SIG-M5 (cell line): ENCODE results near the gene PRSS50.

ENCODE experiments used
- DNase-seq: peaks from one replicate; lab custom pipeline; 2025; lab: John Stamatoyannopoulos, UW

The PRSS50 gene

DNA sequence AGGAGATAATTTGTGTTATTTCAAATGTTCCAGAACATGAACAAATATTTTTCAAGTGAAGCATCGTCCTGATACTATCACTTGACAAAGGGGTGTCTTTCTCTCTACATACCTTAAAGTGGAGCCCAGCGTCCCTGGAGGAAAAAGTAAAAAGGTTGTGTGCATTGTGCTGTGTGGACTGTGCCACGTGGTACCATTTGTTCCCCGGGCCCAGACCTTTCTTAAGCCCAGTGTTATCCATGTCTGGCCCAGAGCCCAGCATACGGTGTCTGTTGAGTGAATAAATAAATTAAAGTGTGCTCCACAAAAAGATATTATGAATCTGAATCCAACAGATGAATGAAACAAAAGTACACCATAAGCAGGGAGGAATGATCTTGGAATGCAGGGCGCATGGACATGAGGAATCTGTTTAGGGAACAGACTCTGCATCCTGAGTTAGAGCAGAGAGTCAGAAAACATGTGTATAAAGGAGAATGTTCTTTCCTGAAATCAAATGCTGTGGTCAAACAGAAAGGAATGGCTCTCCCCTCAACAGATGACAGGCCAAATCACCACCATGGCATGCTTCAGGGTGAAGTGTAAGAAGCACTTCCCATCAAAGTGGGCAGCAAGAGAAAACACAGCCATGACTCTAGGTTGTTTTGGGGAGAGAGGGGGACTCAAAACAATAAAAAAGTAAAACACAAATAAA, 8.1 kb upstream of the PRSS50 start:
- no peak for DNase-seq

DNA sequence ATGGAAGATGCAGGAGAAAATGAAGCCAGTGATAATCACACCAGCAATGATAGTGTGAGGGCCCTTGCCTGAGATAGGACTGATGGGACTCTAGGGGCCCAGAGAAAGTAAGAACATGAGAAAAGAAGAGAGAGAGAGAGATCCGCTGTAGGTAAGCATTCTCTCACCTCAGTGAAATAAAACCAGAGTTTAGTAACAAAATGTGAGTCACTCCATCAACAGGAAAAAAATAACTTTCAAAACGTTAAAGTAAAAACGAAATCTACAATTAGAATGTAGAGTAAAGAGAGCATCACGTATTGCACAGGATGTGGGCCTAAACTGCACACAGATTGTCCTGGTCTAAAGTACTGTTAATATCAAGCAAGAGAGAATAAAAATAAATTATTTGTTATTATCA, 6.8 kb upstream of the PRSS50 start:
- DNase-seq, result no peak

DNA sequence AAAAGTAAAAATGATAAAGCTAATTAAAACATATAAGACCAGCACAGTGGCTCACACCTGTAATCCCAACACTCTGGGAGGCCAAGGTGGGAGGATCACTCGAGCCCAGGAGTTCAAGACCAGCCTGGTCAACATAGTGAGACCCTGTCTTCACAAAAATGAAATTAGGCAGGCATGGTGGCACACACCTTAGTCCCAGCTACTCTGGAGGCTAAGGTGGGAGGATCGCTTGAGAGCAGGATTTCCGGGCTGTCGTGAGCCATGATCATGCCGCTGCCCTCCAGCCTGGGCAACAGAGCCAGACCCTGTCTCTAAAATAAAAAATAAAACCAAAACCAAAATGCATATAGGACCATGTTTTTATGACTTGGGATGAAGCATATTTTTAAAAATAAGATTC, 4.8 kb upstream of the PRSS50 start:
- DNase-seq, result no peak

DNA sequence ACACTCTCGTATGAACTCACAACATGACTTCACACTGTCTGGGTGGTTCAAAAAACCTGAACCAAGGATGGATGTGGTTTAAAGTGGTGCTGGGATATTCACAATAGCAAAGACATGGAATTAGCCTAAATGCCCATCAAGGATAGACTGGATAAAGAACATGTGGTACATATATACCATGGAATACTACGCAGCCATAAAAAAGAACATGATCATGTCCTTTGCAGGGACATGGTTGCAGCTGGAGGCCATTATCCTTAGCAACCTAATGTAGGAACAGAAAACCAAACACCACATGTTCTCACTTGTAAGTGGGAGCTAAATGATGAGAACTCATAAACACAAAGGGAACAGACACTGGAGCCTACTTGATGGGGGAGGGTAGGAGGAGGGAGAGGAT, 3.3 kb upstream of the PRSS50 start:
- no peak for DNase-seq

DNA sequence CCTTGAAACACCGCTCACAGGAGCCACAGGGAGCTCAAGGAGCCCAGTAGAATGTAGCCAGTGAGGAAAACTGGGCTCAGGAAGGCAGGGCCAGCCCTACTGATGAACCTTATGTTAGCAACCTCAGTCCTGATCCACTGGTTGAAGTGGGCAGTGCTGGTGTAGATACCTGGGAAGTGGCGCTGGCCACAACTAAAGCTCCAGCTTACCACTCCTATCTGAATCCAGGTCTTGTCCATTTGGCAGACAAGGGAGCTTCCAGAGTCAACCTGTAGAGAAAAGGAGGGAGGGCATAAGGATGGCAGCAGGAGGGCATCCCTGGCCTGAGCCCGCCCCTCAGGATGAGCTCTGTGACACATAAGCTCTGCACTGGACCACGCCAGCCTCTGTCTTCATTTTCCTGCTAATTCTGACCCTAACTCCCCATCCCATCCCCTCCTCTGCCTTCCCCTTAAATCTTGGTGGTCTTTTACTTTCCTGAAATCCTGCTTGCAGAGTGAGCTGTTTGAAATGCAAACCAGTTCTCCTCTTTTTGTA, 2.1 kb upstream of the PRSS50 start:
- no peak for DNase-seq

DNA sequence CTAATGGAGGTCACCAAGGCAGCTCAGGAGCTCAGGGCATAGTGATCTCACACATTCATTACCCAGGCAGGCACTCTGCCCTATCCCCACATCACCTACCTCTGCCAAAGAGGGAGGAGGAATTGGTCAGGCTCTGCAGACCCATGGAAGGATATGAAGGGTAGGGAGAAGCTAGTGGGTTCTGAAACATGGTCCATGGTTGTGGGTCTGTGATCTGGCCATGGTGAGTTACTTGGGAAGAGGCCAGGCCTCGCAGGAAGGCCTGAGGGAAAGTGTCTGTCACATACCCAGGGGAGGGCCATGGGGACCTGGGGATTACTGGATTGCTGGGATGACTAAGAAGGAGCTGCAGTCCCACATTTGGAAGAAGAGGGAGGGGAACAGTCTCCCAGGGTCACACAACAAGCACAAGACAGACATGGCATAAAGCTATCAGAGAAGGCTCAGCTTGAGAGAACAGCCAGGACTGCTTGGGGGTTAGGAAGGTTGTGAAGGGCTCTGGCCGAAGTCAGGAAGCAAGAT, 1.4 kb upstream of the PRSS50 start:
- no peak for DNase-seq

DNA sequence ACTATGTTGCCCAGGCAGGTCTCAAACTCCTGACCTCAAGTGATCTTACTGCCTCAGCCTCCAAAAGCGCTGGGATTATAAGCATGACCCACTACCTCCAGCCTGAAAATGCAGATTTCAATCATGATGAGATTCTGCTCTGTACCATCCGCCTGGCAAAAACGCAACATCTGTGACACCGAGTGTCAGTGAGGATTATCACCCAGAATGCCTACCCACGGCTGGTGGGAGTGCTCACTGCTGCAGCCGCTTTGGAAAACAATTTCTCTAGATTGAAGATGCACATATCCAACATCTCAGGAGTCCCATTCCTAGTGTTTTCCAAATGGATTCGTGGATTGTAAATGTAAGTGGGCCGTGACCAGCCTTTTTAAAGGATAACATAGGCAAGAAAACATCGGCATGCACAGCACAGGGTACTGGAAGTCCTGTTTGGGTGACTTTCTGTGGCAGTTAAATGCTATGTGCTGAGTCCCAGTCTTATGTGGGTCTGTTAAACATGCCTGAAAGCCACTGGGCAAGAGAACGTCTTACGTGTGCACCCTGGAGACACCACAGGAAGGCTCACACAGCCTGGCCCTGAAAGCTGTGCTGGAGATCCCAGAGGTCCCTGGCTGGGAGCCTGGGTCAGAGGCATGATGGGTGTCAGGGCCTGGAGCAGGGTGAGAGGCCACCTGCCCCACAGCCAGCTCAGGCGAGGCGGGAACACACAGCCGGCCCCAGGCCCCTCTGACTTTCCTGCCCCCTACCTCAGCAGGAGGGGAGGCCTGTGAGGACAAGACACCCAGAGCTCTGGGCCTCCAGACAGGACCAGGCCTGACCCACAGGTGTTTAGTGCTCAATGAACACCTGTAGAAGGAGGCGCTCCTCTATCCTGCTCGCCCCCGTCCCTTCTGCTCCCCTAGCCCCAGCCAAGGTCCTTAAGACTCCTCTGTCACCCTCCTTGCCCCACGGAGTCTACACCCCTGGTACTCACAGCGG, 918 bp downstream of the PRSS50 start:
- DNase-seq, result no peak

DNA sequence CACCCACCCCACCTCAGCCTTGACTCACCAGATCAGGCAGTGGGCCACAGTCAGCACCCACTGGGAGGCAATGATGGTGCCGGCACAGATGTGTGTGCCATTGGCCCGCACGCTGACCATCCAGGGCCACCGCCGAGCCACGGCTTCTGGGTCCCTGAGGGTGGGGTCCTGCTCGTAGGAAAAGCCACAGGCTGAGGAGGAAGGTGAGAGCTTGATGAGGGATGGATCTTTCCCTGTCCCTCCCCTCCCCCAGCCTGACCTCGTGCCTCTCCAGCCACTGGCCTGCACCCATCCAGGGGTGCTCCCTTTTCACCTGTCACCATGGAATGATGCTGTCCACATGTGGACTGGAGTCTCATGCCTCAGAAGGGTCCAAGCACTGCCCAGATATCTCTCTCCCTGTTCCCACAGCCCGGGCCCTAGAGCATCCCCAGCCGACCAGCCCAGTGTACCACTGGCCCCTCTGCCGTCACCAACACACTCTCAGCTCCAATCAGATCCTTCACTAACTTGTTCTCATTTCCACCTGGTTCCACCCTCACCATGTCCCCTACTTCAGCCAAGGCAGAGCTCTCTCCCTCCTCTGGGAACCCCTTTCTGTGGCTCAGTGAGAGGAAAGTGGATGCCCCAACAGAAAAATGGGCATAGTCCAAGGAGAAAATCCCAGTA, 2.0 kb downstream of the PRSS50 start:
- no peak for DNase-seq

DNA sequence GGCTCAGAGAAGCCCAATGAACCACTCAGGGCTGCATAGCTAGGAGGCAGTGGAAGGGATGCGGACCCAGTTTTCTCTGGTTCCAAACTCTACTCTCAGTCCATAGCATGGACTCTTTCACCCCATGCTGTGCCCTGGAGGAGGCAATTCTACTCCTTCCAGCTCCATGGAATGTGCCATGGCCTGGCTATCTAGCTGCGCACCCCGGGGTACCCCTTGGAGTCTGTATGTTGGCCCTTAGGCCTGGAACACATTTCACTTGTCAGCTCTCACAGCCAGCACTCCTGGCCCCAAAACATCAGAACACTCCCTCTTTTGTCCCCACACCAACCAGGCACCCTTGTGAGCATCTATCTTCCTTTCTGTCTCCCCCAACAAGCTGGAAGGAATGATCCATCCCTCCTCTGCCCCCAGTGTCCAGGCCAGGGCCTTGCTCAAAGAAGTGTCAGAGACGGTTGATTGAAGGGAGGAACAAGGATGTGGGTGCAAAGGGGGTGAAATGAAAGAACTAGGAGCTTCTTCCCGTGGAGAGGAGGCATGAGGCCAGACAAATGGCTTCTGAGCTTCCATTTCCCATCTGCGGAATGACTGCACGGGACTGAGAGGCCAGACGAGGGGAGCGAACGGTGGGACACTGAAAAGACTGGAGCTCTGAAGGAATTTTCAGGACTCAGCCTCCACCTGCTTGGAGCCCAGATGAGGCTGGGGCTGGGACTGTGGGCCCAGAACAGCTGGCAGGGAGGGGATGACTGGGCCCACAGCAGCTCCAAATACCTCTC, 2.8 kb downstream of the PRSS50 start:
- DNase-seq, result no peak

DNA sequence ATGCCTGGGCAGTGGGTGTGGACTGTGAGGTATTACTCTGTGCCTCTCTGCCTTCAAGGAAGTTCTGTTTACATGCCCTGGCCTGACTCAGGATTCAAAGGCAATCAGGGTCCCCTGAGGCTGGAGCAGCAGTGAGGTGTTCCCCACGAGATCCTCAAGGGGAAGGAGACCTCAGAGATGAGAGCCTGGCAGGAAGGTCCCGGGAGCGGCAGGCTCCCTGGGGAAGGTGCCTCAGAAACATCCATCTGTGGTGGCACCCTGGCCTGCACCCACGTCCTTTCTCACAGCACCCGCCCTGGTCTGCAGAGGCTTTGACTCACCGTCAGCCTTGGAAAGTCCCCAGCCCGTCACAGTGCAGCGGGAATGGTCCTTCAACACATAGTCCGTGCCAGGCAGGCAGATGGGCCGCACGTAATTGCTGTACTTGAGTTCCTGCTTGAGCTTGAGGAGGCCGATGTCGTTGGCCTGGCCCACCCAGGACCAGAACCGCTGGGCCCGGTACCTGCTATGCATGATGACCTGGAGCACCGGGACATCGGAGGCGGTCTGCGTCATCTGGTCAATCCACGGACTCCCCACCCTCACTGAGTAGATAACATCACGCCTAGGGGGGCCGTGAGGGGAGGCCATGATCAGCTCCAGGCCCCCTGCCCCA, 3.6 kb downstream of the PRSS50 start:
- DNase-seq, result no peak

DNA sequence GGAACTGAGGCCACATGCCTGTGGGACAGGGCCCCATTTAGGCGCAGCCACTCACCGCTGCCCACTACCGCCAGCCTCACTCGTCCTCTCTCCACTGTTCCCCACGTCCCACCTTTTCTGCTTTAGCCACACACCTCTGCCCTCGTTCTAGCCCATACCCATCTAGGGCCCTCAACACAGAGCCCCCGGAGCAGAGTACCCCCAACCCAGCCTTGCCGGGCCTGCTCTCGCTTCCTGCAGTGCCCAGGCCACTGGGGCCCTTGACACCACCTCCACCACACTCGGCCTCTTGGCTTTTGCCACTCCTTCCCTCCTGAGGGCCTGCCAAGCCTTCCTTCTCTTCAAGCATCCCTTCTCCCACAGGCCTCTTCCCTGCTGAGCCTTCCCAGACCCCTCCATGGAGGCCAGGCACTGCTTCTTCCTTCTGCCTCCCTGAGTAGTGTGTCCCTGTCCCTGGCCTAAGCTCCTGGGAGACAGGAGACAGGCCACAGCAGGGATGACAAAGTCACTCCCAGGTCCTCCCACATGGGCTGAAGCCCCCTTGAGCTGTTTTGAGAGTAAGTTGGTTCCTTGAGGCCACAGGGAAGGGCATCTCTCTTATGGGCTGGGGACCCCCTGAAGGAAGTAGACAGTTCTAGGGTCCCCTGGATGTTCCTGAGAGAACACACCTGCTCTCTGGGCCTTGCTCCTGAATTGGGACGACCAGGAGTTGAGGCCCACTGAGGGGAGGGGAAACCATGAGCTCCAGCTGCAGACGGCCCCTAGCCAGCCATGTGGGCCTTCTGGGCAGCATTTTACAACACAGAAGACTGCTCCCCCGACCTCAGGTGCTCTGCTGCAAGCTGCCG, 4.4 kb downstream of the PRSS50 start:
- no peak for DNase-seq

DNA sequence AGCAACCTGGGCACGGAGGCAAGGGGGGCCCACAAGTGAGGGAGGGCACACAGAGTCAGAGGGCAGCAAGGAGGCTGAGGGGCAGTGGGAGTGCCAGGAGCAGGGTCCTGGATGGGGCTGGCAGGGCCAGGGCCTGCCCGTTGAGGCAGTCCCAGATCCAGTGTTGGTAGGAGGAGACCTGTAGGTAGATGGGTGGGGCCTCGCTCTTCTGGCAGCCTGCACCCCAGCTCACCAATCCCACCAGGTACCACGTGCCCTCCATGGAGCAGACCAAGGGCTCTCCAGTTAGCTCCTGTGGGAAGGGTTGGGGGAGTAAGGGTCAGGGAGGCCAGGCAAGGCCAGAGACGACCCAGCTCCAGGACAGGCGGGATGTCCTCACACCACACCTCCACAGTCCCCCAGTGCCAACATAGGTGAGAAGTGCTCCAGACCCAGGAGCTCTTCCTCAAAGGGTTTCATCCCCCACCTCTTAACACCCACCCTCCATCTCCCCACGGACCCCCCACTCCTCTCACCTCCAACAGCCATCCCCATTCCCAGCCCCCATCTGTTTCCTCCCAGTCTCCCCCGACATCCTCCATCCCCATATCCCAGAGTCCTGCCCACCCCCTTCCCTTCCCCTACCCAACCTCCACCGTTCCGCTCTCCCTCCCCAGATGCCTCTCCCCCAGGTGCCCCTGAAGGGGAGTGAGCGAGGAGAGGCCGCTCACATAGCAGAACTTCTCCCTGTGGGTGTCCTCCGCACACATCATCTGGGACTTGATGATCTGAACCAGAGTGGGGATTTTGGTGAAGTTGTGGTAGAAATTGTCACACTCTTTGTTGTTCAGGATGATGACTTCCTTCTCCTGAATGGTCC, 5.2 kb downstream of the PRSS50 start:
- no peak for DNase-seq

DNA sequence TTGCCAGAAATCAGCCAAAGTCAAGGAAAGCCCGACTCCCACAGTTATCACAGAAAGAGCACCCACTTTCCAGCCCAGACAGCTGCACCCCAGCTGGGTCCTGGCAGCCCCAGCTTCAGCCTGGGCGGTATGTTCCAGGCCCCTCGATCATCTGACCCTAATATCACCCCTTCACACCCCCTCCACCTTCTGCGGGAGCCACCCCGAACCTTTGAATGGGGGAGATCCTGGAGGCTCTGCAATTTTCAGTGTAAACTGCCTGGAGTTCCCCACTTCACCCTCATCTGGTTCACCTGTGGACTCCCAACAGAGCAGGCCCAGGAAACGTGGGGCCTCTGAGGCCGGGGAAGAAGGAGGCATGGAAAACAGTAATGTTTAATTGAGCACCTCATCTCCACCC, 5.9 kb downstream of the PRSS50 start:
- DNase-seq, result no peak

DNA sequence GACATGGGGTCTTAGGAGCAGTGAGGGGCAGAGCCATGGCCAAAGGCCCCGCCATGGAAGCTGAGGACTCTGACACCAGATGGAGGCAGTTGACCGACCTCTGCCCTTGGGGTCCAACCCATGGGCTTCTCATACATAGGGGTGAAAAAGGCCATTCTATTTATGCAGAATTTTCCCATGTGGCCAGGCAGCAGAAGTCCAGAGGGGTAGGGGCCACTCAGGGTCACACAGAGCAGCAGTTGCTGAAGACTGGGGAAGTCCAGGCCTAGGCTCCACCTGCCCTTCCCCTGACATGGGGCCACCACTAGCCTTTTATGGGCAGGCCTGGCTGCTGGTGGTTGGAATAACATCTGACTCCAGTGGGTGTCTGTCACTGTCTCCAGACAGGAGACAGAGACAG, 6.4 kb downstream of the PRSS50 start:
- DNase-seq, result no peak

DNA sequence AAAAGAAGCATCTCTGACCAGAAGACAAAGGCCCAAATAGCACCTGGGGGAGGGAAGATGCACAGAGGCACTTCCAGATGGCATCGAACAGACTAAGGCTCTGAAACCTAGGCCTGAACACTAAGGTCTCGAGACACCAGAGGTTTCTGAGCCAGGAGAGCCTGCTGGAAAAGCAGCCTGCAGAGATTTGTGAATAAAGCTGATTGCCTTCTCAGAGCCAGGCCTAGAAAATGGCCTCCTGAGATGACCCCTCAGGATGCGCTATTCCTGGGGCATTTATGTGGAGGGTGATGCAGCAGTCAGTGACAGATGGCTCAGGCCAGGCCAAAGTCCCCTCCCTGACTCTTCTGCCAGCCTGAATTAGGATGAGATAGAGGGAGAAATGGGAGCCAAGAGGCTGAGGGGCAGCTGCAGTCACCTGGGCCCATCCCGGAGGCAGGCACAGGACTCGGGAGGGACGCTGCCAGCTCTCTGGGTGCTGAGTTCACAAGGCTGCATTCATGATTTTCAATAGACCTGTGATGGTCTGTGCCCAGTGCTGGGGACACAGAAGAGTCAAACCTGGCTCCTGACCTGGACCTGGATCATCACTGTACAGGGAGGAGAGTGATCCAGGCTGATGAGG, 6.9 kb downstream of the PRSS50 start:
- no peak for DNase-seq

DNA sequence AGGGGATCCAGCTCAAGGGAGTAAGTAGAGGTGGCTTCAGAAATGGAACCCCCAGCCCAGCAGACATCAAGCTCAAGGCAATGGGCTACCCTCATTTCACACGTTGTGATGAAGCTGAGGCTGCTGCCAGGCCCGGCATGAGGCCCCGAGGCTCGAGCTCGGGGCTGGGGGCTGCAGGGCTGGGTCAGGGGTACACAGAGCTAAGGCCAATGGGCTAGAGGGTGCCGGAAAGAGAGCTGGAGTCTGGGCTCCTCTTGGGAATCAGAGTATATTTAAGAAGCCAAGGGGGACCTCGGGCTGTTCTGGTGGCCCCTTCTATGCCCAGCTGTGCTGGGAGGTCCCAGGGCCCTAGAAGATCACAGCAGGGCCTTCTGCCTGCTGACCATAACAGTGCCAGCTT, 7.4 kb downstream of the PRSS50 start:
- DNase-seq, result no peak

DNA sequence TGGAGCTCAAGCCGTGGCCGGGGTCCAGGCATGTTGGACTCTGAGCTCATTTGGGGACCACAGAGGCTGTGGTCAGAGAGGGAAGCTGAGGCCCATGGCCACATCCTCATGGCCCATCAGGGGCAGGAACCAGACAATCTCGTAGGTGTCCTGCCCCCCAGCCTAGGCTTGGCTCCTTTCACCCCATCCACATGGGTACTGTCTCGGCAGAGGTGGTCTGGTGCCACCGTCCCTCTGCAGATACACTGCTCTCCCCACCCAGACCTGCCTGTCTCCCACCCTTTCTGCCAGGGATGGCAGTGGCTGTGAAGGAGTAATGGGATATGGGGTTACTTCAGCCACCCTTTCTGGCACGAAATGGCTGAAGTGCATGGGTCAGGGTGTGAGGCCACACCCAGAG, 7.9 kb downstream of the PRSS50 start:
- no peak for DNase-seq

DNA sequence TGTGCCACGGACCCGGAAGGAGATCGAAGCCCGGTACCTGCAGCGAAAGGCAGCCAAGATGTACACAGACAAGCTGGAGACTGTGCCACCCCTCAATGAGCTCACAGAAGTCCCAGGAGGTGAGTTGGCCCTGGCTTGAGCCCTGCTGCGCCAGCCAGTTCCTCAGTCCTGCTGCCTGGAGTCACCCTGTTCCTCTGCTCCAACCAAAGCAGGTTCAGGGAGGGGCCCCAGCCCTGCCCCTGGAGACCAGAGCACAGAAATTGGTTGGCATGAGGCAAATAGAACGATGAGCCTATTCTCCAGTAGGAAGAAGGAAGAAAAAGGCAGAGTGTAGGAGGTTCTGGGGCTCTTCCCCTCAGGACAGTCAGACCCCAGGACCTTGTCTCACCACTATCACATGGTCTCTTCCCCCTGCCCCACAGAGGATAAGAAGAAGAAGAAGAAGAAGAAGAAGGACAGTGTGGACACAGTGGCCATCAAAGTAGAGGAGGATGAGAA, 8.5 kb downstream of the PRSS50 start:
- DNase-seq, result no peak
